OCI-LY7 (cell line): ENCODE results near the gene CDKN1C. TPM values are rescaled to one million over a fixed set of nuclear protein-coding genes. Genes with fewer than 3 reads are reported as not detected.

Experiments used
- BruUV-seq: library from RNA; stranded (reverse); fragments of 400-500 nt; replicated peaks from 2 replicates; lab custom pipeline; 2021; lab: Mats Ljungman, UMichigan
- CTCF ChIA-PET: fragments of 300-600 bp; sonication (Branson Sonifier 250); formaldehyde crosslinking; loops from one replicate; lab custom pipeline; 2022; ENCODE audit warnings: antibody characterized with exemption; ENCODE audit not compliant: unreplicated experiment; lab: Charles Lee
- POLR2A ChIA-PET: fragments of 300-600 bp; sonication (Branson Sonifier 250); formaldehyde crosslinking; loops from one replicate; lab custom pipeline; 2022; ENCODE audit warnings: antibody characterized with exemption; lab: Charles Lee
- DNase-seq: peaks from one replicate; pipeline ENCODE4 v3.0.0-alpha.2; 2015; ENCODE audit warnings: low spot score
- H2AFZ ChIP-seq: fragments of 200-600 bp; sonication (generic), shearing (Covaris generic); 2 replicates; pipeline ENCODE4 v1.6.1; 2014; ENCODE audit warnings: mild to moderate bottlenecking, antibody characterized with exemption, low read length, moderate library complexity
- H3K27ac ChIP-seq: fragments of 200-600 bp; sonication (generic); 2 replicates; pipeline ENCODE4 v1.5.1; 2014; ENCODE audit warnings: mixed run types, low read depth, mild to moderate bottlenecking, moderate library complexity, low read length, inconsistent platforms; ENCODE audit not compliant: poor library complexity, severe bottlenecking
- H3K36me3 ChIP-seq: fragments of 200-600 bp; sonication (generic); 2 replicates; pipeline ENCODE4 v1.6.1; 2014; ENCODE audit warnings: mild to moderate bottlenecking, antibody characterized with exemption, low read length, moderate library complexity, mixed read lengths; ENCODE audit not compliant: insufficient read depth
- H3K4me1 ChIP-seq: fragments of 200-600 bp; sonication (generic); 2 replicates; pipeline ENCODE4 v1.5.1; 2014; ENCODE audit warnings: mild to moderate bottlenecking, low read length; ENCODE audit not compliant: insufficient read depth, poor library complexity, severe bottlenecking
- H3K4me2 ChIP-seq: fragments of 200-600 bp; sonication (generic); 2 replicates; pipeline ENCODE4 v1.6.1; 2014; ENCODE audit warnings: mild to moderate bottlenecking, low read length
- H3K4me3 ChIP-seq: fragments of 200-600 bp; sonication (generic); 2 replicates; pipeline ENCODE4 v1.5.1; 2014; ENCODE audit warnings: mild to moderate bottlenecking, low read depth, low read length; ENCODE audit not compliant: poor library complexity, severe bottlenecking
- H3K79me2 ChIP-seq: fragments of 200-600 bp; sonication (generic); 2 replicates; pipeline ENCODE4 v1.6.1; 2016; ENCODE audit warnings: low read depth, mild to moderate bottlenecking, low read length, moderate library complexity, mixed read lengths; ENCODE audit not compliant: insufficient read depth
- H3K9me2 ChIP-seq: fragments of 200-600 bp; sonication (generic); 2 replicates; pipeline ENCODE4 v1.6.1; 2016; ENCODE audit warnings: mild to moderate bottlenecking, low read length, mixed read lengths; ENCODE audit not compliant: insufficient read depth
- H3K9me3 ChIP-seq: fragments of 200-600 bp; sonication (generic); 2 replicates; pipeline ENCODE4 v1.6.1; 2014; ENCODE audit warnings: mild to moderate bottlenecking, mixed run types, low read length, mixed read lengths
- H4K20me1 ChIP-seq: fragments of 200-600 bp; sonication (generic); 2 replicates; pipeline ENCODE4 v1.6.1; 2014; ENCODE audit warnings: mild to moderate bottlenecking, antibody characterized with exemption, low read length, moderate library complexity, mixed read lengths; ENCODE audit not compliant: insufficient read depth
- EZH2phosphoT487 ChIP-seq: fragments of 200-600 bp; sonication (generic); IDR thresholded peaks from 2 replicates; pipeline ENCODE4 v1.6.1; 2018; ENCODE audit warnings: low read depth, borderline replicate concordance, mild to moderate bottlenecking, mixed run types, antibody characterized with exemption, low read length, moderate library complexity, mixed read lengths
- intact Hi-C: fragments of 100-400 bp; cut with micrococcal nuclease; formaldehyde crosslinking; loops from one replicate; pipeline ENCODE4 v1.10.0; 2022; ENCODE audit not compliant: unreplicated experiment
- total RNA-seq, 2 experiments: library from RNA; depleted of rRNA in 1 of 2; stranded (reverse); fragments of >200 nt in 1 of 2; shearing (Covaris generic) in 1 of 2; gene quantifications; 2 replicates each; pipeline ENCODE4 v1.2.3, GENCODE V29; 2014 to 2022
- TF ChIP-seq, protein P1 (sequence below): fragments of 200-600 bp; sonication (generic); conservative IDR thresholded peaks from 2 replicates; pipeline ENCODE4 v1.5.1; 2014; ENCODE audit warnings: mild to moderate bottlenecking, antibody characterized with exemption, low read length, moderate library complexity, mixed read lengths

The CDKN1C gene
- total RNA-seq, 2 experiments from 2014 or later = 0.13 to 0.55 TPM

GRCh38 chr11:2924381-2924780, 38.8 kb upstream of the CDKN1C start:
- BruUV-seq = no TSS peak
- CTCF ChIA-PET = no interaction called here

GRCh38 chr11:2923446-2924375, 38.1 kb upstream of the CDKN1C start:
- H3K4me2 ChIP-seq = no peak overlapping the region
- TF ChIP-seq, protein P1, sequence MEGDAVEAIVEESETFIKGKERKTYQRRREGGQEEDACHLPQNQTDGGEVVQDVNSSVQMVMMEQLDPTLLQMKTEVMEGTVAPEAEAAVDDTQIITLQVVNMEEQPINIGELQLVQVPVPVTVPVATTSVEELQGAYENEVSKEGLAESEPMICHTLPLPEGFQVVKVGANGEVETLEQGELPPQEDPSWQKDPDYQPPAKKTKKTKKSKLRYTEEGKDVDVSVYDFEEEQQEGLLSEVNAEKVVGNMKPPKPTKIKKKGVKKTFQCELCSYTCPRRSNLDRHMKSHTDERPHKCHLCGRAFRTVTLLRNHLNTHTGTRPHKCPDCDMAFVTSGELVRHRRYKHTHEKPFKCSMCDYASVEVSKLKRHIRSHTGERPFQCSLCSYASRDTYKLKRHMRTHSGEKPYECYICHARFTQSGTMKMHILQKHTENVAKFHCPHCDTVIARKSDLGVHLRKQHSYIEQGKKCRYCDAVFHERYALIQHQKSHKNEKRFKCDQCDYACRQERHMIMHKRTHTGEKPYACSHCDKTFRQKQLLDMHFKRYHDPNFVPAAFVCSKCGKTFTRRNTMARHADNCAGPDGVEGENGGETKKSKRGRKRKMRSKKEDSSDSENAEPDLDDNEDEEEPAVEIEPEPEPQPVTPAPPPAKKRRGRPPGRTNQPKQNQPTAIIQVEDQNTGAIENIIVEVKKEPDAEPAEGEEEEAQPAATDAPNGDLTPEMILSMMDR = no peak
- TF ChIP-seq EZH2phosphoT487 = no peak

More at GRCh38 chr11:2924381-2924780, 38.8 kb upstream of the CDKN1C start:
- Histone ChIP-seq H3K9me3 (no peaks in the 10 kb centered on the region), H3K27ac (no peak overlapping the region), H4K20me1 (no peaks in the 10 kb centered on the region), H3K36me3 (no peaks in the 10 kb centered on the region), H3K4me1 (no peaks in the 10 kb centered on the region), H3K79me2 (no peaks in the 10 kb centered on the region), H3K4me3 (no peak overlapping the region), H3K4me2 (no peak overlapping the region), H2AFZ (no peak overlapping the region), H3K9me2 (no peaks in the 10 kb centered on the region)
- POLR2A ChIA-PET = interaction anchor here (1.0 kb wide), 1 partner anchor 99 kb away, joined by 3 read pairs; no protein-coding TSS in a partner anchor
- intact Hi-C loops = no loop called here
- no peak for DNase-seq
- TF ChIP-seq, protein P1 = no peak
- TF ChIP-seq EZH2phosphoT487 = no peak

GRCh38 chr11:2922655-2923054, 37.1 kb upstream of the CDKN1C start:
- H3K4me3 ChIP-seq = no peak overlapping the region
- H3K27ac ChIP-seq = no peak overlapping the region
- DNase-seq = no peak
- no TSS peak for BruUV-seq
- H3K79me2 ChIP-seq = no peaks in the 10 kb centered on the region
- no peaks in the 10 kb centered on the region for H3K36me3 ChIP-seq
- intact Hi-C loops = no loop called here
- H3K9me2 ChIP-seq = no peaks in the 10 kb centered on the region
- H3K4me1 ChIP-seq = no peaks in the 10 kb centered on the region
- no peaks in the 10 kb centered on the region for H3K9me3 ChIP-seq
- POLR2A ChIA-PET = interaction anchor here (0.6 kb wide), 1 partner anchor 1072 kb away, joined by 3 read pairs; no protein-coding TSS in a partner anchor
- H3K4me2 ChIP-seq = no peak overlapping the region
- CTCF ChIA-PET = no interaction called here
- no peaks in the 10 kb centered on the region for H4K20me1 ChIP-seq
- no peak overlapping the region for H2AFZ ChIP-seq
- TF ChIP-seq, protein P1 = no peak
- TF ChIP-seq EZH2phosphoT487 = no peak

More at GRCh38 chr11:2923446-2924375, 38.1 kb upstream of the CDKN1C start:
- intact Hi-C loops = no loop called here
- ChIA-PET POLR2A (interaction anchor here (1.0 kb wide), 1 partner anchor 99 kb away, joined by 3 read pairs; no protein-coding TSS in a partner anchor), CTCF (no interaction called here)
- Histone ChIP-seq H3K9me2 (no peaks in the 10 kb centered on the region), H3K4me1 (no peaks in the 10 kb centered on the region), H3K36me3 (no peaks in the 10 kb centered on the region), H3K27ac (no peak overlapping the region), H3K4me3 (no peak overlapping the region), H3K9me3 (no peaks in the 10 kb centered on the region), H2AFZ (no peak overlapping the region), H4K20me1 (no peaks in the 10 kb centered on the region), H3K79me2 (no peaks in the 10 kb centered on the region)
- no peak for DNase-seq
- no TSS peak for BruUV-seq
